ENCODE results near the gene SMPD3.
"Not testable (repeated sequence)": the region's sequence is repeated elsewhere in the genome, so short reads cannot be mapped to it uniquely, and the experiment has no call there.

Gene SMPD3

DNA sequence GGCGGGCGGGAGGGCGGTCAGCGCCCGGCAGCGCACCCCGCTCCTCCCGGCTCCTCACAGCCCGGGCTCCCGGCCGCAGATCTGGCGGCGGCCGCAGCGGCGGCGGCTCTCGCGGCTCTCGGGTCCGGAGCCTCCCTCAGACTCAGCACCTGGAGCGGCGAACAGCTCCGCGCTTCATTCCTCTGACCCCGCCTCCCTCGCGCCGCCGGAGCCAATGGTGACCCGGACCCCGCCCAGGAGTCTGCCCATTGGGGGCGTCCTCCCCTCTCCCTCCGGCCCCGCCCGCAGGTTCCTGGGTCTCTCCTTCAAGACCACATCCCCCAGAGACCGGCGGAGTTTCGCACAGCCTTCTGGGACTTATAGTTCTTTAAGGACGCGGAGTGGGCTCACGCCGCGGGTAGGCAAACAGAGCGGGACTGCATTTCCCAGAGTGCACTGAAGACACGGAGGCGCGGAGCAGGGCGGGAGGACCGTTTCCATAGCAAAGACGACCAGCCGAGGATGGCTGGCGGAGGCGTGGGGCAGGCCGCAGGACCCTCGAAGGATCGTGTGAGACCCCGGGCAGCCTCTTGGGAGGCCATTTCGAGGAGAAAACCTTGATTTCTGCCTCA lies at the start of gene SMPD3:
Gene SMPD3, minus strand, starts transcription at position 149 of the 611 bp plus-strand sequence. CDS start 76,327 bp downstream, outside the sequence.
- peak; percentile 99 for DNase-seq

- no peak for DNase-seq
Measured at GRCh38 chr16:68496689-68497088, 48.4 kb upstream of the SMPD3 start.

GRCh38 chr16:68494261-68494660 lies 46.0 kb upstream of the SMPD3 start:
- DNase-seq = not testable (repeated sequence)

DNA sequence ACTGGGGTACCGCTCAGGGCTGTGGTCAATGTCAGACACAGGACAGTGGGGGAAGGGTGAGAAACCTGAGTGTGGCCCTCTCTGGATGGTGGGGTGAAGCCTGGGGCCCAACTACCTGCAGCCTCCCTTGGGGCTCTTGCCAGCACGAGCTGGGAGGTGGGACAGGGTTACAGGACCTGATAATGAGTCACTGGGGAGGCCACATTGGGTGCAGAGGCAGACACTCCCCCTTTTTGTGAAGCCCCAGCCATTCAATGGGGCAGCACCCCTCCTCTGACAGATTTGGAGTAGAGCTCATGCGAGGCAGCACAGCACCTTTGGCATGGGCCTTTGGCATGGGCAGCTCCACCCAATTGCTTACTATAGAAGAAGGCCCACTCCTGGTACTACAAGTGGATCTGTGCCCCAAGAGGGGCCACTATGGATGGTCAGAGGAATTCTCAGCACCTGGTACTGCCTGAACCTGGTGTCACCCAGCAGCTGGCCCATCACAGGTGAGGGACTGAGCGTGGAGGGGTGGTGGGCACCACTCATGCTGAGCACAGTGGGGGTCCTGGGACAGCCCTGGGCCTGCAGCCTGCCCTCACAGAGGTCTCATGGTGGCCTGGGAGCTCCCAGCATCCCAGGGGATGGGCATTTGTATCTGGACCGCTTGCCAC lies 45.2 kb upstream of the SMPD3 start:
- DNase-seq = no peak

- DNase-seq = no peak
Measured at GRCh38 chr16:68492543-68493411, 44.5 kb upstream of the SMPD3 start.

- no peak for DNase-seq
Measured at GRCh38 chr16:68492151-68492542, 43.8 kb upstream of the SMPD3 start.

DNA sequence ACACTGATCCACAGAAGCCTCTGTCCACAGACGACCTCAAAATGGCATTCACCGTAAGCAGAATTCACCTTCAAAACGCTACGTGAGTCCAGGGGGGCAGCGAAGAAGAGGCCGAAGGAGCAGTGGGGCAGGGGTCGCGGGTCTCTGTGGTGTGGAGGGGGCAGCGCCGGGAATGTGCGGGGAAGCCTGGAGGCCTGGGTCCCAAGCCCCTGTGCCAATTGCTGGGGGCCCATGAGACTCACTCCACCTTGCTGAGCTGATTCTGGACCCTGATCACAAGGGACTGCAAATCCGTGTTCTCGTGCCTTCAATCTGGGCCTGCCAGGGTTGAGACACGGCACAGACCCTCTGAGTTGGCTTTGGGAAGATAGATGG lies 43.3 kb upstream of the SMPD3 start:
- no peak for DNase-seq

DNA sequence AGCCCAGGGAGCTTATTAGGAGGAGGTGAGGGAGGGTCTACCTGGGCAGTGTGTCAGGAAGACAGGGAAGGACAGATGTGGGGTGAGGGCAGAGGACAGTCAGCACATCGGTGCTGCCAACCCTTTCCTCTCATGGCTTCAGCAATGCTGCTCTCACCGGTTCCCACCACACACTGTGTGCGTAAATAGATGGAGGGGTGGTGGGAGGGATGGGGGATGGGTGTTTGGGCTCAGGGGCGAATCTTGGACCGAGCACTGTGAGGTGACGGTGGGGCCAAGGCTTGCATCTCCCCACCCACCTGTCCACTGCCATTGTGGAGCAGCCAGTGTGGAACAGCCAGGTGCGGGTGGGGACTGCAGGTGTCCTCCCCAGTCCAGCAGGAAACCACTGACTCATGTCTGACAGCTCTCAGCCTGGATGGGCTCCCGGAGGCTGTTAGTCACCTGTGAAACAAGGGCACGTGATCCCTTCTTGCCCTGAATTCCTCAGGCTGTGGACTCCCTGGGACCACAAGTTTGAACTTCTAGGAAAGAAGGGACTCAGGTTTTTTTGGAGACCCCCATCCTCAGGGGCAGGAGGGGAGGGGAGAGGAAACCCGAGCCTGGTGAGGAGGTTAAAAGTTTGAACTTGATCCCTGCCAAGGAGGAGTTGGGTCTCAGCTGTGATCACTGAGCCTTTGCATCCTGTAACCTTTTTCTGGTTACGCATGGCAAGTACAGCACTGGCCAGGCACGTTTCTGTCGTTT lies 42.7 kb upstream of the SMPD3 start:
- peak; percentile 86 for DNase-seq

- no peak for DNase-seq
Measured at GRCh38 chr16:68490358-68490757, 42.0 kb upstream of the SMPD3 start.

GRCh38 chr16:68488554-68488953 lies 40.2 kb upstream of the SMPD3 start:
- DNase-seq = no peak

DNA sequence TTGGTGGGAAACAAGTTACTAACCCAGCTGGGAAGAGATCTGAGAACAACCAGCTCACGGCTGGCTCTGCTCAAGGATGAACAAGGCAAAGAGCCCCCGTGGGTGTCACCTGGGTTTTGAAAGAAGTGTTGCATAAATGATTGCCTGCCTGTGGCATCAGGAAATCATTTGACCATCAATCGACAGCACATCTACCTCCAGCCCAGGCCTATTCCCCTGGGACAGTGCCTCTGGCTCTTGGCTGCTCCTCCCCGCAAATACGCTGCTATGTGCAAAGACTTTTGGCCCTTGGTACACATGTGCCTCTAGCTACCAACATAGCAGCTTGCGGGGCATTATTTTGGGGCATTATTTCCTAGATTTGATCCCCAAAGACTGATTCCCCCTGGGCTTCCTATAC lies 39.4 kb upstream of the SMPD3 start:
- DNase-seq = no peak

DNA sequence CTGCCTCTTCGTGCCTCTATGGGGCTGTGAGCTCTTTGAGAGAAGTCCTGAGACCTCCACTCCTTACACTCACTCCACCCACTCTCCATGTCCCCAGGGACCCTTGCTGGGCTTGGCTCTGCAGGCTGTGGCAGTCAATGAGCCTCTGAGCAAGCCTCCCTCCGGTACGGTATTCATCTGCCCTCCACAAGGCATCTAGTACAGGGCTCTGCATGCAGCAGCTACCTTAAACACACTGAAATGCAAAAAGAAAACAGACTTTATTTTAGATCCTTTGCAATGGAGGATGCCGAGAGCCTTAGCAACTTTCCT lies 38.9 kb upstream of the SMPD3 start:
- no peak for DNase-seq

- peak; percentile 15 for DNase-seq
Measured at GRCh38 chr16:68486502-68487202, 38.3 kb upstream of the SMPD3 start.

- no peak for DNase-seq
Measured at GRCh38 chr16:68481636-68482035, 33.3 kb upstream of the SMPD3 start.

- DNase-seq = no peak
Measured at GRCh38 chr16:68480084-68480995, 32.0 kb upstream of the SMPD3 start.

- DNase-seq = no peak
Measured at GRCh38 chr16:68479271-68479670, 31.0 kb upstream of the SMPD3 start.

GRCh38 chr16:68478526-68479250 lies 30.4 kb upstream of the SMPD3 start:
- DNase-seq = no peak

DNA sequence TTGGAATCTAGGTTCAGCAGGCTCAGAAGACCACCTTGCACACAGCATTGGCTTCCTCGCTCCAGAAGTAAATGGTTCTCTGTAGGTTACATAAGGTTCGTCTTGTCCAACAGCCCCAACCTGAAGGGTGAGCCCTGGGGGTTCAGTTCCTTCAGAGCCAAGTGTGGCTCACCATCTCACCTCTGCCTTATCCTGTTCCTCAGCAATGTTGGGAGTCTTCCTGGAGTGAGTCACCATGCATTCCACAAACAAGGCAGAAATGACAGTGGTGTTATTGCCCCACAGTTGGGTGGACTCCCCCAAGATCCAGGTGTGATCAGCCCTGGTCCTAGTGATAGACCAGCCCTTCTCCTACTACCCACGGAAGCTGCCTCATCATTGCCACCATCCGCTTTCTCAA lies 26.8 kb upstream of the SMPD3 start:
- DNase-seq = no peak

- no peak for DNase-seq
Measured at GRCh38 chr16:68473358-68474070, 25.2 kb upstream of the SMPD3 start.

GRCh38 chr16:68472581-68472980 lies 24.3 kb upstream of the SMPD3 start:
- no peak for DNase-seq
